ENCODE data around the gene CFDP1.

CFDP1 gene

GRCh38 chr16:75267631-75268264 lies 165.6 kb downstream of the CFDP1 start:
- no peak for TF ChIP-seq CTCF (IDR thresholded peaks at IDR 0.05; ENCODE audit: insufficient read depth, low read depth, low read length, missing control alignments)
- no peak overlapping the region for H3K4me3 ChIP-seq (ENCODE audit: low read length)
- peak; percentile 93 for DNase-seq (ENCODE audit: low read depth)

GRCh38 chr16:75266738-75267630 lies 166.3 kb downstream of the CFDP1 start:
- H3K4me3 ChIP-seq (ENCODE audit: low read length) = no peak overlapping the region

GRCh38 chr16:75265911-75266701 lies 167.2 kb downstream of the CFDP1 start:
- TF ChIP-seq CTCF (IDR thresholded peaks at IDR 0.05; ENCODE audit: insufficient read depth, low read depth, low read length, missing control alignments) = no peak
- H3K4me3 ChIP-seq (ENCODE audit: low read length) = peak overlapping the region; percentile 77
- DNase-seq (ENCODE audit: low read depth) = peak; percentile 40

More at GRCh38 chr16:75266738-75267630, 166.3 kb downstream of the CFDP1 start:
- TF ChIP-seq CTCF (IDR thresholded peaks at IDR 0.05; ENCODE audit: insufficient read depth, low read depth, low read length, missing control alignments) = no peak
- no peak for DNase-seq (ENCODE audit: low read depth)

GRCh38 chr16:75264999-75265910 lies 168.0 kb downstream of the CFDP1 start:
- DNase-seq (ENCODE audit: low read depth) = no peak
- peak overlapping the region; percentile 77 for H3K4me3 ChIP-seq (ENCODE audit: low read length)
- TF ChIP-seq CTCF (IDR thresholded peaks at IDR 0.05; ENCODE audit: insufficient read depth, low read depth, low read length, missing control alignments) = no peak

- no peak for DNase-seq (ENCODE audit: low read depth)
- TF ChIP-seq CTCF (IDR thresholded peaks at IDR 0.05; ENCODE audit: insufficient read depth, low read depth, low read length, missing control alignments) = no peak
- peak overlapping the region; percentile 77 for H3K4me3 ChIP-seq (ENCODE audit: low read length)
Observed at GRCh38 chr16:75264457-75264998, 168.8 kb downstream of the CFDP1 start.

All from epithelial cell of esophagus (primary cell).